HepG2 (cell line): ENCODE data around the gene AADACL4. TPM values are rescaled to one million over a fixed set of nuclear protein-coding genes. Genes with fewer than 3 reads are reported as not detected.

ENCODE experiments used
- HDAC1 ChIP-seq: sonication (generic); formaldehyde crosslinking; IDR thresholded peaks from 2 replicates; pipeline ENCODE4 v1.5.1; 2020; ENCODE audit warnings: mild to moderate bottlenecking, missing genetic modification reagents
- MED13 ChIP-seq: sonication (generic); formaldehyde crosslinking; IDR thresholded peaks from 2 replicates; pipeline ENCODE4 v1.5.0; 2020; ENCODE audit warnings: missing genetic modification reagents
- PCBP2 ChIP-seq: fragments of 200-400 bp; formaldehyde crosslinking; optimal IDR thresholded peaks from 2 replicates; pipeline ENCODE3; 2018; ENCODE audit warnings: low read length, low read depth; ENCODE audit not compliant: poor library complexity, severe bottlenecking
- POLR2A ChIP-seq, 2 experiments: IDR thresholded peaks; 2 replicates each; pipeline ENCODE4 v1.6.1; 2011; ENCODE audit warnings: low read depth in 2 of 2, low read length in 2 of 2, mild to moderate bottlenecking in 1 of 2, moderate library complexity in 1 of 2; ENCODE audit not compliant: insufficient read depth in 1 of 2
- PRPF4 ChIP-seq: fragments of 200-400 bp; formaldehyde crosslinking; IDR thresholded peaks from 2 replicates; pipeline ENCODE4 v1.6.1; 2016; ENCODE audit warnings: low read length, low read depth; ENCODE audit not compliant: poor library complexity, severe bottlenecking
- SALL2 ChIP-seq: sonication (generic); formaldehyde crosslinking; IDR thresholded peaks from 2 replicates; pipeline ENCODE4 v1.8.1; 2023; ENCODE audit warnings: mild to moderate bottlenecking, missing genetic modification reagents, inconsistent platforms
- SRY ChIP-seq: sonication (generic); formaldehyde crosslinking; IDR thresholded peaks from 2 replicates; pipeline ENCODE4 v1.8.0; 2022; ENCODE audit warnings: mild to moderate bottlenecking, missing genetic modification reagents
- TAF1 ChIP-seq: sonication (generic); formaldehyde crosslinking; IDR thresholded peaks from 2 replicates; pipeline ENCODE4 v1.4.0; 2020; ENCODE audit warnings: missing genetic modification reagents
- ZC3H4 ChIP-seq: sonication (generic); formaldehyde crosslinking; IDR thresholded peaks from 2 replicates; pipeline ENCODE4 v1.4.0; 2020; ENCODE audit warnings: missing genetic modification reagents, borderline replicate concordance
- ZNF232 ChIP-seq: sonication (generic); formaldehyde crosslinking; IDR thresholded peaks from 2 replicates; pipeline ENCODE4 v1.4.0; 2020; ENCODE audit warnings: missing genetic modification reagents, borderline replicate concordance
- ZNF432 ChIP-seq: sonication (generic); formaldehyde crosslinking; IDR thresholded peaks from 2 replicates; pipeline ENCODE4 v1.5.0; 2020; ENCODE audit warnings: missing genetic modification reagents, mild to moderate bottlenecking, borderline replicate concordance
- ZNF556 ChIP-seq: sonication (generic); formaldehyde crosslinking; IDR thresholded peaks from 2 replicates; pipeline ENCODE4 v1.4.0; 2020; ENCODE audit warnings: mild to moderate bottlenecking, missing genetic modification reagents, borderline replicate concordance
- ZNF607 ChIP-seq: sonication (generic); formaldehyde crosslinking; IDR thresholded peaks from 2 replicates; pipeline ENCODE4 v1.5.1; 2020; ENCODE audit warnings: missing genetic modification reagents, mild to moderate bottlenecking, borderline replicate concordance
- ZNF629 ChIP-seq: sonication (generic); formaldehyde crosslinking; conservative IDR thresholded peaks from 2 replicates; pipeline ENCODE4 v1.5.0; 2020; ENCODE audit warnings: missing genetic modification reagents
- ZNF768 ChIP-seq: sonication (generic); formaldehyde crosslinking; IDR thresholded peaks from 2 replicates; pipeline ENCODE4 v1.4.0; 2020; ENCODE audit warnings: missing genetic modification reagents
- ZZZ3 ChIP-seq: sonication (generic); formaldehyde crosslinking; IDR thresholded peaks from 2 replicates; pipeline ENCODE4 v1.4.0; 2020; ENCODE audit warnings: missing genetic modification reagents, mild to moderate bottlenecking, borderline replicate concordance
- polyA plus RNA-seq, 8 experiments: library from polyadenylated mRNA; depleted of rRNA in 3 of 8; stranded (reverse) in 7 of 8; unstranded in 1 of 8; fragments of >200 nt; fragmentation: Illumina TruSeq in 4 of 8; extraction: Trizol in 4 of 8; gene quantifications; 2 replicates each; pipeline versions ENCODE4 v1.2.1 to v1.2.3, GENCODE V29; 2011 to 2016; ENCODE audit warnings: low read depth in 4 of 8, missing spikeins in 1 of 8, mixed read lengths in 1 of 8; ENCODE audit not compliant: insufficient read depth in 1 of 8
- total RNA-seq, 5 experiments: library from RNA; depleted of rRNA; stranded (reverse); fragments of >200 nt; fragmentation: Illumina TruSeq; extraction: Trizol; gene quantifications; 2 replicates each; pipeline ENCODE4 v1.2.3, GENCODE V29; 2016; ENCODE audit warnings: low read depth in 1 of 5
- TF ChIP-seq, protein P1 (sequence below): sonication (generic); formaldehyde crosslinking; IDR thresholded peaks from 2 replicates; pipeline ENCODE4 v1.4.0; 2020; ENCODE audit warnings: mild to moderate bottlenecking, missing genetic modification reagents
- TF ChIP-seq, protein P2 (sequence below), 2 experiments: sonication (generic) in 1 of 2; formaldehyde crosslinking in 1 of 2; IDR thresholded peaks; 2 replicates each; pipeline versions ENCODE4 v1.6.1 to v1.9.0; 2014 to 2022; ENCODE audit warnings: antibody characterized with exemption in 1 of 2, borderline replicate concordance in 1 of 2, inconsistent platforms in 1 of 2, low read depth in 1 of 2, missing genetic modification reagents in 1 of 2
- TF ChIP-seq, protein P3 (sequence below): sonication (generic); formaldehyde crosslinking; IDR thresholded peaks from 2 replicates; pipeline ENCODE4 v1.4.0; 2020; ENCODE audit warnings: missing genetic modification reagents, low read depth, mild to moderate bottlenecking, borderline replicate concordance
- TF ChIP-seq, protein P4 (sequence below): IDR thresholded peaks from 2 replicates; pipeline ENCODE4 v1.6.1; 2016; ENCODE audit warnings: missing compliant biosample characterization, missing genetic modification reagents, borderline replicate concordance

The AADACL4 gene
- total and polyA plus RNA-seq, 2 of the 13 experiments (the other 11 are each of a cell fraction or from before 2014, with no cell fraction given) = not detected

DNA sequence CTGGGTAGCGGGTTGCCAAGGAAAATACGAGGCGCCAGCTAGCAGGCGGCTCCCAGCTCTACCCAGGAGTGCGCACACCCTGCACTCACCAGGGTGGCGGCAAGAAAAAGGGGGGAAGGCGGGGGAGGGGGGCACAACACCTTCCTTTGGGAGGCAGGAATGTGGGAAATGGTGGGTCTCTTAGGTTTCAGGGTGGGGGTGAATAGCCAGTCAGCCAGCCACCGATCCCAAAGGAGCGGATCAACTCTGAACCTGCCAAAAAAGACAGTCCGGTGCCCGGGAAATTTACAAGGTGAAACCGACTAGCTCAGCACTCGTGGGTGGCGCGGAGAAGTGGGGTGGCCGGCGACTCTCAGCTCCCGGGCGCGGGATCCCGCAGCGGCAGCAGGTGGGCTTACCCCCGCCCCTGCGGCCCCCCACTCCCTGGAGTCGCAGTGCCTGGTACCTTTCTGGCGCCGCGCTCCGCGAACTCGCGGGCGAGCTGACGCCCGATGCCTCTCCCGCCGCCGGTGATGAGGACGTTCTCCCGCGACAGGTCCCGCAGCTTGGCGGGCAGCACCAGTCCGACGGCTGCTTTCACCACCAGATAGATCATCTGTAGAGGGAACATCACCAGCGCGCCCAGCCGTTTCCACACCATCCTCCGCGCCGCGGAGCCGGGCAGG lies 27.0 kb upstream of the AADACL4 start (continued):
- TF ChIP-seq SALL2 (0 out of 2 replicates have a peak, but pooled peaks have one; percentile 21), ZZZ3 (CRISPR knock-in tag) (no peak), ZNF432 (CRISPR knock-in tag) (no peak), PCBP2 (no peak), PRPF4 (no peak), ZNF768 (CRISPR knock-in tag) (peak; percentile 45; the same call in 1 of the 2 replicates), ZNF607 (CRISPR knock-in tag) (no peak), SRY (CRISPR knock-in tag) (peak; percentile 57), ZNF556 (CRISPR knock-in tag) (no peak), ZNF232 (no peak; the same call in 1 of the 2 replicates), HDAC1 (CRISPR knock-in tag) (no peak), MED13 (CRISPR knock-in tag) (0 out of 2 replicates have a peak, but pooled peaks have one; percentile 15), ZC3H4 (CRISPR knock-in tag) (peak; percentile 91; the same call in 1 of the 2 replicates), POLR2A (IDR thresholded peaks at IDR 0.05; ENCODE audit: insufficient read depth in 1 of 2, low read depth in 2 of 2, low read length in 2 of 2) (peak in 1 of 2 experiments; percentile 38; a peak in 2 of 4 replicates), ZNF629 (CRISPR knock-in tag) (no peak), TAF1 (CRISPR knock-in tag) (no peak)
- TF ChIP-seq, protein P1, sequence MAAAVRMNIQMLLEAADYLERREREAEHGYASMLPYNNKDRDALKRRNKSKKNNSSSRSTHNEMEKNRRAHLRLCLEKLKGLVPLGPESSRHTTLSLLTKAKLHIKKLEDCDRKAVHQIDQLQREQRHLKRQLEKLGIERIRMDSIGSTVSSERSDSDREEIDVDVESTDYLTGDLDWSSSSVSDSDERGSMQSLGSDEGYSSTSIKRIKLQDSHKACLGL = no peak
- TF ChIP-seq, protein P2, sequence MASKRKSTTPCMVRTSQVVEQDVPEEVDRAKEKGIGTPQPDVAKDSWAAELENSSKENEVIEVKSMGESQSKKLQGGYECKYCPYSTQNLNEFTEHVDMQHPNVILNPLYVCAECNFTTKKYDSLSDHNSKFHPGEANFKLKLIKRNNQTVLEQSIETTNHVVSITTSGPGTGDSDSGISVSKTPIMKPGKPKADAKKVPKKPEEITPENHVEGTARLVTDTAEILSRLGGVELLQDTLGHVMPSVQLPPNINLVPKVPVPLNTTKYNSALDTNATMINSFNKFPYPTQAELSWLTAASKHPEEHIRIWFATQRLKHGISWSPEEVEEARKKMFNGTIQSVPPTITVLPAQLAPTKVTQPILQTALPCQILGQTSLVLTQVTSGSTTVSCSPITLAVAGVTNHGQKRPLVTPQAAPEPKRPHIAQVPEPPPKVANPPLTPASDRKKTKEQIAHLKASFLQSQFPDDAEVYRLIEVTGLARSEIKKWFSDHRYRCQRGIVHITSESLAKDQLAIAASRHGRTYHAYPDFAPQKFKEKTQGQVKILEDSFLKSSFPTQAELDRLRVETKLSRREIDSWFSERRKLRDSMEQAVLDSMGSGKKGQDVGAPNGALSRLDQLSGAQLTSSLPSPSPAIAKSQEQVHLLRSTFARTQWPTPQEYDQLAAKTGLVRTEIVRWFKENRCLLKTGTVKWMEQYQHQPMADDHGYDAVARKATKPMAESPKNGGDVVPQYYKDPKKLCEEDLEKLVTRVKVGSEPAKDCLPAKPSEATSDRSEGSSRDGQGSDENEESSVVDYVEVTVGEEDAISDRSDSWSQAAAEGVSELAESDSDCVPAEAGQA (IDR thresholded peaks at IDR 0.05; ENCODE audit: low read depth) = no peak
- TF ChIP-seq, protein P2 (CRISPR knock-in tag; IDR thresholded peaks at IDR 0.05; ENCODE audit: borderline replicate concordance) = 0 out of 2 replicates have a peak, but pooled peaks have one; percentile 8
- TF ChIP-seq, protein P3, sequence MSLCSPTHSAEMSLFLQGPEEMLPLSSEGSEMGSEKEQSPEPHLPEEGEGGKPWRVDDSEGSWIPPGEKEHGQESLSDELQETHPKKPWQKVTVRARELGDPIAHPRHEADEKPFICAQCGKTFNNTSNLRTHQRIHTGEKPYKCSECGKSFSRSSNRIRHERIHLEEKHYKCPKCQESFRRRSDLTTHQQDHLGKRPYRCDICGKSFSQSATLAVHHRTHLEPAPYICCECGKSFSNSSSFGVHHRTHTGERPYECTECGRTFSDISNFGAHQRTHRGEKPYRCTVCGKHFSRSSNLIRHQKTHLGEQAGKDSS (CRISPR knock-in tag) = peak; percentile 30; the same call in 1 of the 2 replicates
- TF ChIP-seq, protein P4, sequence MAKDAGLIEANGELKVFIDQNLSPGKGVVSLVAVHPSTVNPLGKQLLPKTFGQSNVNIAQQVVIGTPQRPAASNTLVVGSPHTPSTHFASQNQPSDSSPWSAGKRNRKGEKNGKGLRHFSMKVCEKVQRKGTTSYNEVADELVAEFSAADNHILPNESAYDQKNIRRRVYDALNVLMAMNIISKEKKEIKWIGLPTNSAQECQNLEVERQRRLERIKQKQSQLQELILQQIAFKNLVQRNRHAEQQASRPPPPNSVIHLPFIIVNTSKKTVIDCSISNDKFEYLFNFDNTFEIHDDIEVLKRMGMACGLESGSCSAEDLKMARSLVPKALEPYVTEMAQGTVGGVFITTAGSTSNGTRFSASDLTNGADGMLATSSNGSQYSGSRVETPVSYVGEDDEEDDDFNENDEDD (CRISPR knock-in tag) = no peak
